B cell (primary cell): ENCODE measurements around the gene KCNQ1OT1. TPM values are rescaled to one million over a fixed set of nuclear protein-coding genes. Genes with fewer than 3 reads are reported as not detected.
"Not testable (repeated sequence)": the region's sequence is repeated elsewhere in the genome, so short reads cannot be mapped to it uniquely, and the experiment has no call there.

Source experiments
- ATAC-seq: fragments of 200-7000 bp; cut with Tn5 transposase; one replicate; pipeline ENCODE4 v1.10.0; 2021; ENCODE audit warnings: low read depth, mild to moderate bottlenecking, moderate number of reproducible peaks, moderate library complexity
- CTCF ChIA-PET: fragments of 350-600 bp; sonication (Branson Sonifier 250); formaldehyde crosslinking; loops from one replicate; lab custom pipeline; 2021; ENCODE audit warnings: antibody characterized with exemption, inconsistent platforms; lab: Charles Lee
- POLR2A ChIA-PET: fragments of 350-600 bp; sonication (Branson Sonifier 250); formaldehyde crosslinking; loops from one replicate; lab custom pipeline; 2021; ENCODE audit warnings: antibody characterized with exemption; lab: Charles Lee
- DNase-seq: peaks from one replicate; pipeline ENCODE4 v3.0.0; 2013
- H2AFZ ChIP-seq: 2 replicates; pipeline ENCODE4 v1.6.1; 2012; ENCODE audit warnings: mild to moderate bottlenecking, low read depth, low read length; ENCODE audit not compliant: insufficient read depth, poor library complexity, severe bottlenecking
- H3K27ac ChIP-seq, 2 donors: 1 replicate in 1 of 2; 2 replicates in 1 of 2; pipeline ENCODE4 v1.5.1; 2012 to 2013; ENCODE audit warnings: low read length in 2 of 2, mild to moderate bottlenecking in 2 of 2, moderate library complexity in 1 of 2
- H3K27me3 ChIP-seq, 4 experiments: fragments of 200-600 bp in 1 of 4; sonication (generic) in 1 of 4; replicated peaks in 1 of 4; 1 replicate in 2 of 4; 2 replicates in 2 of 4; pipeline versions ENCODE4 v1.6.1 to v1.7.0; 2013 to 2016; ENCODE audit warnings: low read length in 3 of 4, mild to moderate bottlenecking in 2 of 4, mixed read lengths in 1 of 4, moderate library complexity in 1 of 4; ENCODE audit not compliant: insufficient read depth in 4 of 4, control insufficient read depth in 3 of 4; ENCODE audit errors: control extremely low read depth in 1 of 4
- H3K36me3 ChIP-seq, 2 experiments: replicated peaks in 1 of 2; 1 replicate in 1 of 2; 2 replicates in 1 of 2; pipeline versions ENCODE4 v1.6.1 to v1.7.1; 2013; ENCODE audit warnings: low read length in 1 of 2; ENCODE audit not compliant: insufficient read depth in 2 of 2, control insufficient read depth in 1 of 2; ENCODE audit errors: control extremely low read depth in 1 of 2, extremely low read depth in 1 of 2
- H3K4me1 ChIP-seq, 2 donors: fragments of 200-600 bp in 1 of 2; sonication (generic) in 1 of 2; 1 replicate in 1 of 2; 2 replicates in 1 of 2; pipeline versions ENCODE4 v1.5.1 to v1.6.1; 2013 to 2017; ENCODE audit warnings: low read length in 2 of 2; ENCODE audit not compliant: control insufficient read depth in 2 of 2, insufficient read depth in 2 of 2
- H3K4me2 ChIP-seq: replicated peaks from 2 replicates; pipeline ENCODE3; 2012; ENCODE audit warnings: mild to moderate bottlenecking, low read depth, low read length; ENCODE audit not compliant: poor library complexity, severe bottlenecking
- H3K4me3 ChIP-seq, 5 experiments: fragments of 200-600 bp in 1 of 5; sonication (generic) in 1 of 5; 1 replicate in 3 of 5; 2 replicates in 2 of 5; pipeline versions ENCODE4 v1.5.1 to v1.7.0; 2011 to 2016; ENCODE audit warnings: low read length in 4 of 5, mild to moderate bottlenecking in 4 of 5, low read depth in 2 of 5, control low read depth in 1 of 5, moderate library complexity in 1 of 5; ENCODE audit not compliant: insufficient read depth in 1 of 5; ENCODE audit errors: control extremely low read depth in 1 of 5, extremely low read depth in 1 of 5
- H3K79me2 ChIP-seq: fragments of 200-600 bp; sonication (generic); one replicate; pipeline ENCODE4 v1.6.0; 2016; ENCODE audit warnings: low read length; ENCODE audit not compliant: control insufficient read depth, insufficient read depth
- H3K9ac ChIP-seq: fragments of 200-600 bp; sonication (generic); 2 replicates; pipeline ENCODE4 v1.6.1; 2017; ENCODE audit warnings: mild to moderate bottlenecking, low read length, moderate library complexity
- H3K9me3 ChIP-seq, 3 donors: one replicate each; pipeline versions ENCODE4 v1.6.1 to v1.7.1; 2013; ENCODE audit warnings: low read length in 2 of 3; ENCODE audit not compliant: control insufficient read depth in 2 of 3, insufficient read depth in 1 of 3; ENCODE audit errors: control extremely low read depth in 1 of 3
- H4K20me1 ChIP-seq: 2 replicates; pipeline ENCODE4 v1.6.0; 2012; ENCODE audit warnings: mild to moderate bottlenecking, low read length; ENCODE audit not compliant: insufficient read depth, control insufficient read depth, poor library complexity, severe bottlenecking
- H3K27ac Mint-ChIP-seq: one replicate; pipeline ENCODE4 v1.8.0; 2021; ENCODE audit warnings: mixed read lengths
- H3K27me3 Mint-ChIP-seq: one replicate; pipeline ENCODE4 v1.8.0; 2021; ENCODE audit warnings: mixed read lengths
- H3K4me1 Mint-ChIP-seq: one replicate; pipeline ENCODE4 v1.8.0; 2021; ENCODE audit warnings: mixed read lengths
- H3K4me3 Mint-ChIP-seq: one replicate; pipeline ENCODE4 v1.8.0; 2021; ENCODE audit warnings: mixed read lengths
- H3K9me3 Mint-ChIP-seq: one replicate; pipeline ENCODE4 v1.8.0; 2022; ENCODE audit warnings: mixed read lengths; ENCODE audit not compliant: insufficient read depth
- EZH2 ChIP-seq: IDR thresholded peaks from 2 replicates; pipeline ENCODE4 v1.6.1; 2012; ENCODE audit warnings: borderline replicate concordance, low read depth, mild to moderate bottlenecking, moderate library complexity, low read length; ENCODE audit not compliant: insufficient read depth, poor library complexity, severe bottlenecking
- WGBS: methylation state at CpG from one replicate; pipeline ENCODE4 v1.1.5; 2013; ENCODE audit warnings: missing lambda C conversion rate; ENCODE audit not compliant: insufficient coverage; 5-methylcytosine and 5-hydroxymethylcytosine counted together
- intact Hi-C: fragments of 100-400 bp; cut with micrococcal nuclease; formaldehyde crosslinking; loops from one replicate; pipeline ENCODE4 v1.10.0; 2022
- polyA plus RNA-seq: library from polyadenylated mRNA; depleted of rRNA; stranded (reverse); fragments of >200 nt; gene quantifications from 2 replicates; pipeline ENCODE4 v1.2.3, GENCODE V29; 2012
- total RNA-seq, 2 donors: library from RNA; stranded (reverse); fragments of 120-200 nt in 1 of 2; gene quantifications; 1 replicate in 1 of 2; 2 replicates in 1 of 2; pipeline versions ENCODE4 v1.2.3 to v1.2.4, GENCODE V29; 2013 to 2022
- TF ChIP-seq, protein P1 (sequence below): fragments of 200-600 bp; IDR thresholded peaks from one replicate; pipeline ENCODE4 v1.8.0; 2022; ENCODE audit warnings: antibody characterized with exemption, mild to moderate bottlenecking

The KCNQ1OT1 gene
- total and polyA plus RNA-seq, 2 donors (not counting 1 experiment from before 2014, with no cell fraction given): 0.03 to 0.89 TPM

DNA sequence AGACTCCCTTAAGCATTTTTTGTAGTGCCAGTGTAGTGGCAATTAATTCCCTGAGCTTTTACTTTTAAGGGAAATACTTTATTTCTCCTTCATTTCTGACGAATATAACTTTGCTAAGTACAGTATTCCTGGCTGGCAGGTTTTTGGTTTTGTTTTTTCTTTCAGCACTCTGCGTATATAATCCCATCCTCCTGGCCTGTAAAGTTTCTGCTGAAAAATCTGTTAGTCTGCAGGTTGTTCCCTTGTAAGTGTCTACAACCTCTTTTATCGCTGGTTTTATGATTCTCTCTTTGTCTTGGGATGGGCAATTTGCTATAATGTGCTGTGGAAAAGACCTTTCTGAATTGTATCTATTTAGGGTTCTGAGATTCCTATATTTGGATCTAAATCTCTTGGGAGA lies 56.0 kb downstream of the KCNQ1OT1 start:
- no peaks in the 10 kb centered on the region for H3K4me1 ChIP-seq
- H3K27me3 ChIP-seq: no peaks in the 10 kb centered on the region
- Mint-ChIP-seq H3K27ac (no peak overlapping the region), H3K4me3 (no peak overlapping the region), H3K27me3 (no peaks in the 10 kb centered on the region), H3K9me3 (peaks cover 22% of the 10 kb centered on the region), H3K4me1 (no peaks in the 10 kb centered on the region)
- POLR2A ChIA-PET: no interaction called here
- H3K27ac ChIP-seq: no peak overlapping the region
- intact Hi-C loops: no loop called here
- H3K9me3 ChIP-seq: peaks cover 24 to 71% (median 40%) of the 10 kb centered on the region in 3 donors
- H3K4me2 ChIP-seq: no peak overlapping the region
- DNase-seq (no peak), ATAC-seq (no peak)
- peaks cover 0 to 4% of the 10 kb centered on the region in 2 experiments for H3K36me3 ChIP-seq
- H3K79me2 ChIP-seq: peaks cover 5% of the 10 kb centered on the region
- CTCF ChIA-PET: no interaction called here
- no peak overlapping the region for H2AFZ ChIP-seq
- H4K20me1 ChIP-seq: no peaks in the 10 kb centered on the region
- H3K4me3 ChIP-seq: no peak overlapping the region
- WGBS: no CpG with 5 or more reads among the region's 3 CpGs
- TF ChIP-seq, protein P1, sequence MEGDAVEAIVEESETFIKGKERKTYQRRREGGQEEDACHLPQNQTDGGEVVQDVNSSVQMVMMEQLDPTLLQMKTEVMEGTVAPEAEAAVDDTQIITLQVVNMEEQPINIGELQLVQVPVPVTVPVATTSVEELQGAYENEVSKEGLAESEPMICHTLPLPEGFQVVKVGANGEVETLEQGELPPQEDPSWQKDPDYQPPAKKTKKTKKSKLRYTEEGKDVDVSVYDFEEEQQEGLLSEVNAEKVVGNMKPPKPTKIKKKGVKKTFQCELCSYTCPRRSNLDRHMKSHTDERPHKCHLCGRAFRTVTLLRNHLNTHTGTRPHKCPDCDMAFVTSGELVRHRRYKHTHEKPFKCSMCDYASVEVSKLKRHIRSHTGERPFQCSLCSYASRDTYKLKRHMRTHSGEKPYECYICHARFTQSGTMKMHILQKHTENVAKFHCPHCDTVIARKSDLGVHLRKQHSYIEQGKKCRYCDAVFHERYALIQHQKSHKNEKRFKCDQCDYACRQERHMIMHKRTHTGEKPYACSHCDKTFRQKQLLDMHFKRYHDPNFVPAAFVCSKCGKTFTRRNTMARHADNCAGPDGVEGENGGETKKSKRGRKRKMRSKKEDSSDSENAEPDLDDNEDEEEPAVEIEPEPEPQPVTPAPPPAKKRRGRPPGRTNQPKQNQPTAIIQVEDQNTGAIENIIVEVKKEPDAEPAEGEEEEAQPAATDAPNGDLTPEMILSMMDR: no peak
- no peak for TF ChIP-seq EZH2
- no peak overlapping the region for H3K9ac ChIP-seq

DNA sequence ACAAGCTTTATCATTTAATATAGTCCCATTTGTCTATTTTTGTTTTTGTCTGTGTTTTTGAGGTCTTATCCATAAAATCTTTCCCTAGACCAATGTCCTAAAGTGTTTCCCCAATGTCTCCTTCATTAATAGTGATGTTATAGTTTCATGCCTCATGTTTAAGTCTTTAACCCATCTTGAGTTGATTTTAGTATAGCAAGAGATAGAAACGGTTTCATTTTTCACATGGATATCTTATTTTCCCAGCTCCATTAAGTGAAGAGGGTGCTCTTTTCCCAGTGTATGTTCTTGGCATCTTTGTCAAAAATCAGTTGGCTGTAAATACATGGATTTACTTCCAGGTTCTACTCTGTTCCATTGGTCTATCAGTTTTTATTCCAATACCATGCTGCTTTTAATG lies 58.2 kb downstream of the KCNQ1OT1 start:
- Histone ChIP-seq H3K4me1 (no peaks in the 10 kb centered on the region), H3K4me2 (no peak overlapping the region), H3K9ac (no peak overlapping the region), H3K9me3 (peaks cover 23 to 57% (median 35%) of the 10 kb centered on the region in 3 donors), H4K20me1 (no peaks in the 10 kb centered on the region), H3K4me3 (no peak overlapping the region), H3K79me2 (peaks cover 5% of the 10 kb centered on the region), H3K27me3 (no peaks in the 10 kb centered on the region), H3K27ac (no peak overlapping the region), H2AFZ (no peak overlapping the region), H3K36me3 (peaks cover 0 to 4% of the 10 kb centered on the region in 2 experiments)
- no peak for TF ChIP-seq EZH2
- TF ChIP-seq, protein P1: no peak
- POLR2A ChIA-PET: no interaction called here
- no CpG with 5 or more reads among the region's 1 CpG for WGBS
- ATAC-seq: no peak
- no peak overlapping the region for H3K27ac Mint-ChIP-seq
- DNase-seq: no peak
- CTCF ChIA-PET: no interaction called here
- H3K9me3 Mint-ChIP-seq: peaks cover 23% of the 10 kb centered on the region
- H3K4me1 Mint-ChIP-seq: no peaks in the 10 kb centered on the region
- intact Hi-C loops: no loop called here
- no peak overlapping the region for H3K4me3 Mint-ChIP-seq
- no peaks in the 10 kb centered on the region for H3K27me3 Mint-ChIP-seq

DNA sequence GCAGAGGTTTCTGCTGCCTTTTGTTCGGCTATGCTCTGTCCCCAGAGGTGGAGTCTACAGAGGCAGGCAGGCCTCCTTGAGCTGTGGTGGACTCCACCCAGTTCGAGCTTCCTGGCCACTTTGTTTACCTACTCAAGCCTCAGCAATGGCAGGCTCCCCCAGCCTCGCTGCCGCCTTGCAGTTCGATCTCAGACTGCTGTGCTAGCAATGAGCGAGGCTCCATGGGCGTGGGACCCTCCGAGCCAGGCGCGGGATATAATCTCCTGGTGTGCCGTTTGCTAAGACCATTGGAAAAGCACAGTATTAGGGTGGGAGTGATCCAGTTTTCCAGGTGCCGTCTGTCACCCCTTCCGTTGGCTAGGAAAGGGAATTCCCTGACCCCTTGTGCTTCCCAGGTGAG lies 60.0 kb downstream of the KCNQ1OT1 start:
- H3K36me3 ChIP-seq, H3K27me3 ChIP-seq, DNase-seq, POLR2A ChIA-PET, H3K27ac Mint-ChIP-seq, ATAC-seq, intact Hi-C loops, H3K4me1 Mint-ChIP-seq, H3K27ac ChIP-seq, H3K79me2 ChIP-seq, H3K9ac ChIP-seq, H3K4me2 ChIP-seq, H3K27me3 Mint-ChIP-seq, H3K4me3 ChIP-seq, H3K4me3 Mint-ChIP-seq, H2AFZ ChIP-seq, H4K20me1 ChIP-seq, H3K4me1 ChIP-seq: not testable (repeated sequence)
- peaks cover 19 to 40% (median 21%) of the 10 kb centered on the region in 3 donors for H3K9me3 ChIP-seq
- CTCF ChIA-PET: interaction anchor here (0.8 kb wide), 1 partner anchor 14 kb away, joined by 3 read pairs; no protein-coding TSS in a partner anchor
- 100% methylated on average over 7 of the region's 13 CpGs for WGBS
- H3K9me3 Mint-ChIP-seq: peaks cover 23% of the 10 kb centered on the region
